ENCODE results near the gene FUOM.

The FUOM gene, protein sequence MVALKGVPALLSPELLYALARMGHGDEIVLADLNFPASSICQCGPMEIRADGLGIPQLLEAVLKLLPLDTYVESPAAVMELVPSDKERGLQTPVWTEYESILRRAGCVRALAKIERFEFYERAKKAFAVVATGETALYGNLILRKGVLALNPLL

GRCh38 chr10:133357285-133358161, at the start of gene FUOM:
Gene FUOM, minus strand, starts transcription at chr10:133358019. Its CDS starts 12 bp downstream, at chr10:133358007.
- no peak within 1 kb of the TSS for H3K27ac ChIP-seq
- DNase-seq (ENCODE audit: low read depth, low spot score): no peak

- no peak for DNase-seq (ENCODE audit: low read depth, low spot score)
- no peak overlapping the region for H3K27ac ChIP-seq
These were observed 48.2 kb upstream of the FUOM start for GRCh38 chr10:133405844-133406527.

DNA sequence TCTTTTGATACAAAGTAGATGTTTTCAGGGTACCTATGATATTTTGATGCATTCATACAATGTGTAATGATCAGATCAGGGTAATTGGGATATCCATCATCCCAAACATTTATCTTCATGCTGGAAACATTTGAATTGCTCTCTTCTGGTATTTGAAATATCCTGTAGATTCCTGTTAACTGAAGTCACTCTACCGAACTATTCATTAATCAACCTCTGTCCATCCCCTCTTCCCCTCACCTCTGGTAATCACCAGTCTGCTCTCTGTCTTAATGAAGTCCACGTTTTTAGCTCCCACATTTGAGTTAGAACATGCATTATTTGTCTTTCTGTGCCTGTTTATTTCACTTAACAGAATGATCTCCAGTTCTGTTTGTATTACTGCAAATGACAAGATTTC, 47.5 kb upstream of the FUOM start:
- no peak overlapping the region for H3K27ac ChIP-seq
- no peak for DNase-seq (ENCODE audit: low read depth, low spot score)

DNA sequence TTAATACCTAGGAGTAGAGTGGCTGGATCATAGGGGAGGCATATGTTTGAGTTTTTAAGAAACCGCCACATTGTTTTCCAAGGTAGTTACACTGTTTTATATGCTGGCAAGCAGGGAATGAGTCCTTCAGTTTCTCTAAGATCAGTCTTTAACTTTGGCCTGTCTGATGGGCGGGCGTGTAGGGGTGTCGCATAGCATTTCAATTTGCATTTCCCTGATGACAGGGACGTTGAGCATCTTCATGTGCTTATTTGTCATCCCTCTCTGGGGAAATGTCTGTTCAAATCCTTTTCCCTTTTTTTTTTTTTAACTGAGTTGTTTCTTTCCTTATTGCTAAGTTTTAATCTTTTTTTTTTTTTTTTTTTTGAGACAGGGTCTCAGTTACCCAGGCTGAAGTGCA, 46.0 kb upstream of the FUOM start:
- DNase-seq (ENCODE audit: low read depth, low spot score): no peak
- no peak overlapping the region for H3K27ac ChIP-seq

DNA sequence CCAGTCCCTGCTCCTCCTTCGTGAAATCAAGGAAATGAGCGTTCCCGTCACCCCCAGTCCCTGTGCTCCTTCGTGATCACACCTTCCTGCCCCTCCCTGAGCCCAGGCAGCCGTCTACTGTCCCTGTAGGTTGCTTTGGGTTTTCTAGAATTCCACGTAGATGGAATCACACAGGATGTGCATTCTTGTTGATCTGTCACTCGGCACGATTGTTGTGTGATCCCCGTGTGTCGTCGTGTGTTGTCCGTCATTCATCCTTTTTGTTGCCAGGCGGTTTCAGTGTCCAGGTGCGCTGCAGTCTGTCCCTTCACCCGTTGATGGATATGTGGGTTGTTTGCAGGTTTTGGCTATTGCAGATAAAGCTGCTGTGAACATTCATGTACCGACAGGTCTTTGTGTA, 45.5 kb upstream of the FUOM start:
- no peak overlapping the region for H3K27ac ChIP-seq
- DNase-seq (ENCODE audit: low read depth, low spot score): no peak

DNA sequence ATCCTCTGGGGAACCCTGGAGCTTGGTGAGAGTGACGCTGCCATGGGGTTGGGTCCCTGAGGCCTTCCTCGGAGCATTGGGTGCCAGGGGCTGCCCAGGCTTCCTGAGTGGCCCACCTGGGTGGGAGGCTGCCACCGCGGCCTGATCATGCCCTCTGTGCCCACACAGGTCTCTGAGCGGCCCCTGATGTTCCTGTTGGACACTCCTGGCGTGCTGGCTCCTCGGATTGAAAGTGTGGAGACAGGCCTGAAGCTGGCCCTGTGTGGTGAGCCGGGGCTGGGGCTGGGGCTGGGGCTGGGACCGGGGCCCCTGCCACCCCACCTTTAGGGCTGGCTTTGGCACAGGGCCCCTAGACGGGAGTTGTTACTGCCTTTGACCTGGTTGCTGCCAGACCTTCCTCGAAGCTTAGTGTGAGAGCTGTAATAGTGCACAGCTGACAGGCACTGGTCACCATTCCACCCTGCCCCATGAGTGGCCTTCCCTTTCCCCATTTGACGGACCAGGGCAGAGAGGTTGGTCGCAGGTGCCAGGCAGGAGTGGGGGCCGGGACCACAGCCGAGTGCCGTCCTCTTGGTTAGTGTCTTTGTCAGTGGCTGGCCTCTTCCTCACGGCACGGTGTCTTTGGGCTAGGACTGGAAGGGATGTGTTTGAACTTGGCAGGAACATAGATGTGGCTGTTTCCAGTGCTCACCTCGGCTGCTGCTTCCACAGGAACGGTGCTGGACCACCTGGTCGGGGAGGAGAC, 44.3 kb upstream of the FUOM start:
- DNase-seq (ENCODE audit: low read depth, low spot score): no peak
- no peak overlapping the region for H3K27ac ChIP-seq

DNA sequence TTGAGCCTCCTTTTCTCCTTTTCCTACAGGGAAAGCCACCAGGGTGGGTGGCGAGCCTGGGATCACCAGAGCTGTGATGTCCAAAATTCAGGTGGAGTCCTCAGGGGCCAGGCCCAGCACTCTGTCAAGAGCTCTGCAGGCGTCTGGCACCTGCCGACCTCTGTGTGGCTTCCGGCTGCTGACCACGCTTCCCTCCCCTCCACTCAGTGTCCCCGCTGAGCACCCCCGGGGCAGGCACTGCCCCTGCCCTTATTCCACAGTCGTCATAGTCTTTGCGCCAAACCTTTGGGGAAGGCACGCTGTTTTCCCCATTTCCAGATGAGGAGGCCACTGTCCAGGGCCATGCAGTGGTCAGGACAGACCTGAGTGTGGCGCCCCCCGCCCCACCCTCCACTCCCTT, 43.7 kb upstream of the FUOM start:
- no peak for DNase-seq (ENCODE audit: low read depth, low spot score)
- H3K27ac ChIP-seq: no peak overlapping the region

DNA sequence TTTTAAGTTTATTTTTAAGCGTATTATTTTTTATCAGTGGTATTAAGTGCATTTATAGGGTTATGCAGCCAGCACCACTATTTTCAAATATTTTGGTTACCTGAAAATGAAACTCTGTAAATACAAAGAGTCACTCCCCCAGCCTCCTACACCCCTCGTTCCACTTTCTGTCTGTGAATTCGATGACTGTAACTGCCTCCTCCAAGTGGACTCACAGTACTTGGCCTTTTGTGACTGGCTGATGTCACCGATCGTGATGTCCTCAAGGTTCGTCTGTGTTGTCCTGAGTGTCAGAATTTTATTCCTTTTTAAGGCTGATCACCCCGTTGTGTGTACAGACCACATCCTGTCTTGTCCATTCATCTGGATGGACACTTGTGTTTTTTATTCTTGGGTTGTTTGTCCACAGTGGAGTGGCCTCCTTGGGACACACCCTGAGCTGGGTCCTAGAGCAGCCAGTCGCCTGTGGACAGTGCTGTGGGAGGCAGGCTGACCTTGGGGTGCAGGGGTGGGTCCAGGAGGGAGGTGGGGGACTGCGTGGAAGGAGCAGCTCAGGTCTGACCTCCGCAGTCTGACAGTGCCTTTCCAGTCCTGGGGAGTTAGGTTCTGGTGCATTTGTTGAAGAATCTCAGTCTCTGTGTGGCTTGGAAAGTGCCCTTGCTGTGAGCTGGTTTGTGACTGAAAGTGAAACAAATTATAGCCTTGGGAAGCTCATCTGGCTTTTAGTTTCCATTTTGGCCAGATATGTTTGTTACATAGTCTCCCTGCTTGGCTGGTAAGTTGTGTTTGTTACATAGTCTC, 43.0 kb upstream of the FUOM start:
- H3K27ac ChIP-seq: no peak overlapping the region
- DNase-seq (ENCODE audit: low read depth, low spot score): no peak

GRCh38 chr10:133399123-133399601, 41.3 kb upstream of the FUOM start:
- no peak overlapping the region for H3K27ac ChIP-seq
- no peak for DNase-seq (ENCODE audit: low read depth, low spot score)

GRCh38 chr10:133397938-133398337, 40.1 kb upstream of the FUOM start:
- no peak overlapping the region for H3K27ac ChIP-seq
- no peak for DNase-seq (ENCODE audit: low read depth, low spot score)

- H3K27ac ChIP-seq: no peak overlapping the region
- no peak for DNase-seq (ENCODE audit: low read depth, low spot score)
These were observed 38.3 kb upstream of the FUOM start for GRCh38 chr10:133396035-133396624.

DNA sequence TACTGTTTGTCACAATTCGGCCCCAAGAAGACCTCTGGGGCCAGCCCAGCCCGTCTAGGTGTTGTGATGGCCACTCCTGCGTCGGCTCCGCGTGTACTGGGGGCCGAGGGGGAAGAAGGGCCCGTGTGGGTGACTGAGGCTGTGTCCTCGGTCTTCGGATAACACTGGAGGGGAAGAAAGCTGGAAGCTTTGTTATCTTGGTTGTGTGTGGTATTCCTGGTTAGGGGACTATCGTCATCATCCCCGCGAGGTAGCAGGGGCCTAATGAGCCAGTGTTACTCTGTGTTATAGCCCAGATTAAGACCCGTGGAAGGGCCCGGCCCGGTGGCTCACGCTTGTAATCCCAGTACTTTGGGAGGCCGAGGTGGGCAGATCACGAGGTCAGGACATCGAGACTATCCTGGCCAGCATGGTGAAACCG, 37.0 kb upstream of the FUOM start:
- H3K27ac ChIP-seq: peak overlapping the region; percentile 79
- DNase-seq (ENCODE audit: low read depth, low spot score): no peak

- DNase-seq (ENCODE audit: low read depth, low spot score): peak; percentile 41
- peak within 1 kb of the TSS; percentile 79 for H3K27ac ChIP-seq
These were observed 36.3 kb upstream of the FUOM start, which contains the start of gene MTG1 for GRCh38 chr10:133394064-133394663. Gene MTG1, plus strand, starts transcription at chr10:133394157. Its CDS starts 64 bp downstream, at chr10:133394221.

DNA sequence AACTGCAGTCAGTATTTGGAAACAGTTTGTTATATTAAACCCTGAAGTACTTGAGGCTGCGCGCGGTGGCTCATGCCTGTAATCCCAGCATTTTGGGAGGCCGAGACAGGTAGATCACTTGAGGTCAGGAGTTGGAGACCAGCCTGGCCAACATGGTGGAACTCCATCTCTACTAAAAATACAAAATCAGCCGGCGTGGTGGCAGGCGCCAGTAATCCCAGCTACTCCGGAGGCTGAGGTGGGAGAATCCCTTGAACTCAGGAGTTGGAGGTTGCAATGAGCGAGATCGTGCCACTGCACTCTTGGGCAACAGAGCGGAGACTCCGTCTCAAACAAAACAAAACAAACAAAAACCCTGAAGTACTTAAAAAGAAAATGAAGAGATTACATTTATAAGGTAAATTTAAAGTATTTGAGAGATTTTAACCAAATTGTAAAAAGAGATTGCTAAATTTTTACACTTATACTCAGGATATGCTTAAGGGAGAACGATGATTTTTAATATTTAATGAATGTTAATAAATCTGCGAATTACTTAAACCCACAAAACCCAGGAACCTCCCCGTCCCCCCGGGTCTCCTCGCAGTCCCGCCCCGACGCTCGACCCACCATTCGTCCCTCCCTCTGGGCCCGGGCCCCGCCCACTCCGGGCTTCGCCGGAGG, 35.7 kb upstream of the FUOM start:
- no peak for DNase-seq (ENCODE audit: low read depth, low spot score)
- H3K27ac ChIP-seq: peak overlapping the region; percentile 79

- no peak overlapping the region for H3K27ac ChIP-seq
- DNase-seq (ENCODE audit: low read depth, low spot score): no peak
These were observed 34.1 kb upstream of the FUOM start for GRCh38 chr10:133391761-133392518.

DNA sequence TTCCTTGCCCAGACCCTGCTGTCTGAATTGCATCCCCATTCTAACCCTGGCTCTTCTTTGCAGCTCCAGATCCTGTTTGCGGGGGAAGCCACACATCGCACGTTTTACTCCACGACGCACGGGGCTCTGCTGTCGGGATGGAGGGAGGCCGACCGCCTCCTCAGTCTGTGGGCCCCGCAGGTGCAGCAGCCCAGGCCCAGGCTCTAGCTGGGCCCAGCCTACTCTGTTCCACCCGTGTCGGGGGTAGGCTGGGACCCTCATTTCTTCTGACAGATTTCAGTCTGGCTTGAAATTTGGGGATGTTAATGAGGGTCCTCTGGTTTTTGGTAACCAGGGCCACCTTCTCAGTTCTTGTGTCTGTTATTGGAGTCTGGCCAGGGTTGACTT, 33.4 kb upstream of the FUOM start:
- no peak for DNase-seq (ENCODE audit: low read depth, low spot score)
- H3K27ac ChIP-seq: no peak overlapping the region

- peak overlapping the region; percentile 25 for H3K27ac ChIP-seq
- no peak for DNase-seq (ENCODE audit: low read depth, low spot score)
These were observed 32.9 kb upstream of the FUOM start for GRCh38 chr10:133390597-133391248.
